GM18511 (cell line): Measurements from ENCODE around the gene BST2.
"Not testable (repeated sequence)": the region's sequence is repeated elsewhere in the genome, so short reads cannot be mapped to it uniquely, and the experiment has no call there.

Experiments used
- ATAC-seq: cut with Tn5 transposase; IDR thresholded peaks from one replicate; pipeline ENCODE4 v1.9.1; 2021; ENCODE audit warnings: mild to moderate bottlenecking, moderate library complexity; ENCODE audit not compliant: unreplicated experiment

Gene BST2

GRCh38 chr19:17390665-17391370 is 14.6 kb downstream of the BST2 start:
- peak; percentile 90 for ATAC-seq

GRCh38 chr19:17389957-17390664 is 15.3 kb downstream of the BST2 start:
- no peak for ATAC-seq

DNA sequence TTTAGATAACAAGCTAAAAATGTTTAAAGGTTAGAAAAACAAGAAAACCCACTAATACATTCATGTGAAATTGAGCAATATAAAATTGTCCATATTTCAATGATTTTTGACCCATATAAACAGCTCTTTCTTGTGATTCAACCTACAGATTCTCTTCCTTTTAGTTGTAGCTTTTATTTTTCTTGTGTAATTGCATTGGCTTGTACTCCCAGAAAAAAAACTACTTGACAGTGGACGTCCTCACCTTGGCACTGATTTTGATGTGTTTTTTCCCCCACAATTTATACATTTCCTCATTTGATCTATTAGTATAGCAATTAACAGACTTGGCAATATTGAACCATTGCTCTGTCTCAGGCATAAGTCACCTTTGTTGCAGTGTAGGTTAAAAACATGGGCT is 16.1 kb downstream of the BST2 start:
- ATAC-seq = no peak

- no peak for ATAC-seq
These were observed 19.4 kb downstream of the BST2 start for GRCh38 chr19:17385878-17386611.

- ATAC-seq = no peak
These were observed 24.8 kb downstream of the BST2 start for GRCh38 chr19:17380426-17381138.

DNA sequence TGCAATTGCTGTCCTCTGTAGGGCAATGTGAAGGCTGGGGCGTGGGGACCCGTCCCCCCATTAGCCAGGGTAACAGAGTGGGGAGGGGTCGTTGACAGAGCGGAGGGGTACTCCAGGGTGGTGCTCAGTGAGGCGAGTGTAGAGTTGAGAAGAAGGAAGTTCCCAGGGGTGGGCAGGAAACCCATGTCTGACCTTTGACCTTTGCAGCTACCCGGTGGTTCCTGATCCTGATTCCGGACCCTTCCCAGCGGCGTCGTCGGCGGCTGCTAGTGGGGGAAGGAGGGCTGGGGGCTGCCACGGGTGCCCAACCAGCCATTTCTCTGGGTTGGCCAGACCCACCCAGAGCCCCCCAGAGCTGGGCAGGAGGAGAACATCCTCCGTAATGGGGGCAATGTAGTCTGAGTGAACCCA is 26.2 kb downstream of the BST2 start:
- no peak for ATAC-seq

- no peak for ATAC-seq
These were observed 27.2 kb downstream of the BST2 start for GRCh38 chr19:17378271-17378670.

GRCh38 chr19:17376935-17377600 is 28.4 kb downstream of the BST2 start, which contains the start of gene PLVAP:
Gene PLVAP, minus strand, starts transcription at chr19:17377342. Its CDS starts 54 bp downstream, at chr19:17377288.
- ATAC-seq = no peak

- peak; percentile 66 for ATAC-seq
These were observed 35.3 kb downstream of the BST2 start for GRCh38 chr19:17370026-17370587.

GRCh38 chr19:17365361-17365760 is 40.1 kb downstream of the BST2 start:
- ATAC-seq = no peak

DNA sequence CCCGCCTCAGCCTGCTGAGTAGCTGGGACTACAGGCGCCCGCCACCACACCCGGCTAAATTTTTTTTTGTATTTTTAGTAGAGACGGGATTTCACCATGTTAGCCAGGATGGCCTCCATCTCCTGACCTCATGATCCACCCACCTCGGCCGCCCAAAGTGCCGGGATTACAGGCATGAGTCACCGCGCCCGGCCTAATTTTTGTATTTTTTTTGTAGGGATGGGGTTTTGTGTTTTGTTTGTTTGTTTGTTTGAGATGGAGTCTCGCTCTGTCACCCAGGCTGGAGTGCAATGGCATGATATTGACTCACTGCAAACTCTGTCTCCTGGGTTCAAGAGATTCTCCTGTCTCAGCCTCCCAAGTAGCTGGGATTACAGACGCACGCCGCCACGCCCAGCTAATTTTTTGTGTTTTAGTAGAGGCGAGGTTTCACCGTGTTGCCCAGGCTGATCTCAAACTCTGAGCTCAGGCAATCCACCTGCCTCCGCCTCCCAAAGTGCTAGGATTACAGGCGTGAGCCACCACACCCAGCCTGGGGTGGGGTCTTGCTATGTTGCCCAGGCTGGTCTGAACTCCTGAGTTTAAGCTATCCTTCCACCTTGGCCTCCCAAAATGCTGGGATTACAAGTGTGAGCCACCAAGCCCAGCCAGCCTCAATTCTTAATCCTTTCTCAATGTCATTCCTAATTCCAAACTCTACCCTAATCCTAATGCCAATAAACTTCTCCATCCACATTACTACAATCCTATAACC is 41.4 kb downstream of the BST2 start:
- not testable (repeated sequence) for ATAC-seq

DNA sequence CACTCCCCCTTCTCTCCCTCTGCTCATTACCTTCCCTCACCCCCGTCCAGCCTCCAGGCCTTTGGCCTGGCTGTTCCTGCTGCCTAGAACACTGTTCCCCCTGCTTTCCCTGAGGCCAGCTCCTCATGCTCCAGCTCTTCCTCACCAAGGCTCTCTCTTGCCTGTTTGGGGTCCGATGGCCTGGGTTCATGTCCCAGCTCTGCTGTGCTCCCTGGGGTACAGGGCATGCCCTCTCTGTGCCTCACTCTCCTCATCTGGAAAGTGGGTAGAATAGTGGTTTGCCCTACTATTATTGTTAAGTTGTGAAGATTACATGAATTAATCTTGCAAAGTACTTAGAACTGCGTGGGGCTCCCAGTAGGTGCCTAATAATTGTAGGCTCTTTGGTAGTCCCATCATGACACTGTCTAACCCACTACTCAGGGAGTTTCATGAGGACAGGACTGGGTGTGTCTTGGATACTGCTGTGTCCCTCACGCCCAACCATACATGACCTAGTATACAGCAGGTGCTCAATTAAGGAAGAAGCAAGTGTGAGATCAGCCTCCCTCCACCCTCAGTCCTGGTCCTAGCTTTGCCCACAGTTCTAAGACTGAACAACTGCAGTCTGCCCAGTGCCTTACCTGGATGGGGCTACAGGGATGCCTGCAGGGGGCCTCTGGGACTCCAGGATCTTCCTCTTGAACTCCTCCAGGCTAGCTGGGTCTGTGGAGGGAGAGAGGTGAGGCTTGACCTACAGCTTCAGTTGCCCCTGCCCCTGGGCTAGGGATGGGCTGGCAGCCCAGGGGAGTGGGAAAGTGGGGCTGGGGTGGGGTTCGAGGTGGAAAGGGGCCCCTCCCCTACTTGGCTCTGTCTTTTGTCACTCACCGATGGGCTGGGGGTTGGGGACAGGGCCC is 45.3 kb downstream of the BST2 start:
- ATAC-seq = no peak

DNA sequence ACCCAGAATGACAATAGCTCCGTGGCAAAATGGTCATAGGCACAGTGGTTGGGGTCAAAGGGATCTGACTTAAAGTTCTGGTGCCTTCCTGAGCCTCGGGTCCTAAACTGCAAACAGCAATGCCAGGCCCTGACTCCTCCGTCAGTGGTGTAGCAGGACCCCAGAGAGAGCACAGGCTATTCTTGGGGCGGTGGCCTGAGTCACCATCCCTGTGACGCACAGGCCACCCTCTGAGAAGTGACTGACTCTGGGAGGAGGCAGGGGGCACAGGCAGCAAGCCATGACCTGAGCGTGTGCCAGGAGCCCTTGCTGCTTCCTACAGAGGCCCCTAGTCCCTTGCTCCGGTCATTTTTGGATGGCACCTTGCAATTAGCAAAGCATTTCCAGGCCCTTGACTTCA is 47.0 kb downstream of the BST2 start:
- ATAC-seq = no peak

- no peak for ATAC-seq
These were observed 47.7 kb downstream of the BST2 start for GRCh38 chr19:17357724-17358123.

DNA sequence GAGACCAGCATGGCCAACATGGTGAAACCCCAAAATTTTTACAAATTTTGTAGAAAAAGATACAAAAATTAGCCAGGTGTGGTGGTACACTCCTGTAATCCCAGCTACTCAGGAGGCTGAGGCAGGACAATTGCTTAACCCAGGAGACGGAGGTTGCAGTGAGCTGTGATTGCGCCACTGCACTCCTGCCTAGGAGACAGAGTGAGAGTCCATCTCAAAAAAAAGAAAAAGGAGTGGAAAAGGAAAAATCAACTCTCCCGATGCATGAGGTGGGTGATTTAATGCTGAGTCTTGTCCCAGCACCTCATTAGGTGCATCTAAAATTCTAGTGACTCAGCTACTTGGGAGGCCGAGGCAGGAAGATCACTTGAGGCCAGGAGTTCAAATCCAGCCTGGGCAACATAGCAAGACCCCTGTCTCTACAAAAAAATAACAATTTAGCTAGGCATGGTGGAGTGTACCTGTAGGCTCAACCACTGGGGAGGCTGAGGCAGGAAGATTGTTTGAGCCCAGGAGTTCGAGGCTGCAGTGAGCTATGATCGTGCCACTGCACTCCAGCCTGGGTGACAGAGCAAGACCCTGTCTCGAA is 48.3 kb downstream of the BST2 start:
- no peak for ATAC-seq

GRCh38 chr19:17353386-17353785 is 52.0 kb downstream of the BST2 start:
- no peak for ATAC-seq
